Midbrain (tissue), 1 donor: Measurements from ENCODE around the gene TMOD4.
"Not testable (repeated sequence)": the region's sequence is repeated elsewhere in the genome, so short reads cannot be mapped to it uniquely, and the experiment has no call there.

Source experiments
- DNase-seq: peaks from one replicate; lab custom pipeline; 2025; lab: John Stamatoyannopoulos, UW

Gene TMOD4

GRCh38 chr1:151175863-151176262 lies at the start of gene TMOD4:
TMOD4 (minus strand) TSS chr1:151175981; CDS start chr1:151174875, 1,106 bp downstream.
- no peak for DNase-seq

DNA sequence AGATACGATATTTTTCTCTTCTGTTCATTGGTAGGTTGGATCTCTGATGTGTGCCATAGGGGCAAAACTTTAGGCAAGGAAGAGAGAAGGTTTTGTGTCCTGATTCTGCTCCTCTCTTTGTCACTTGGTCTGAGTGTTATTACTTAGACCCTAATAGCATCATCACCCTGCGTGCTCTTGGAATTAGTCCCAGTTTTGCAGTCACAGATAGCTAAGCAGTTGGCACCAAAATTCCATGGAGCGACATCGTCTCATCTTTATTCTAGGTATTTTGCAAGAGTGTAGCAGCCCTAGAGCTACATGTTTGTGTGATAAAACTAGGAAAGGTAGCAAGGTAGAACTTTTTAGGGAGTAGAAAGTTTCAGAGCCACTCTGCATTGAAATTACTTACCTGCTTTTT lies 46.3 kb upstream of the TMOD4 start:
- DNase-seq: no peak

- DNase-seq: no peak
These were observed 45.8 kb upstream of the TMOD4 start for GRCh38 chr1:151221616-151222015.

DNA sequence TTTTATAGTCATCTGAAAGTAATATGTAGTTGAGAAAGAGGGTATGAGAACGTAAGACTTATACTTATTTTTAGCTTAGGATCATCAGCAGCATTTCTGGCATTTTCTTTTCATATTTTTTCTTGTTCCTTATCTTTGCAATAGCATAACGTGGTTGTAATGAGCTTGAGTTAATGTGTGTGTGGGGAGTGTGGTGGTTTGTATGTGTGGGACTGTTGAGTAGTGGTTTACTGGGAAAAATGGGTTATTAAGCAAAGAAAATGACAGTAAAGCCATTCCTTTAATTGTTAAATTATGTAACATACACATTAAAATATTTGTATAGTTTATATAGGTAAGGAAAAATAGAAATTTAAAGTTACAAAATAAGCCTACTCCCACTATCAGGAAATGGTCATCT lies 37.8 kb upstream of the TMOD4 start:
- DNase-seq: no peak

GRCh38 chr1:151211972-151212705 lies 36.4 kb upstream of the TMOD4 start:
- DNase-seq: no peak

GRCh38 chr1:151210830-151211229 lies 35.0 kb upstream of the TMOD4 start:
- DNase-seq: no peak

GRCh38 chr1:151205381-151205965 lies 29.7 kb upstream of the TMOD4 start:
- DNase-seq: not testable (repeated sequence)

- no peak for DNase-seq
These were observed 24.2 kb upstream of the TMOD4 start for GRCh38 chr1:151199873-151200581.

GRCh38 chr1:151198254-151199127 lies 22.7 kb upstream of the TMOD4 start, which contains the start of gene PIP5K1A:
PIP5K1A (plus strand) TSS chr1:151198552; CDS start chr1:151198997, 445 bp downstream.
- peak; percentile 99 for DNase-seq

GRCh38 chr1:151197863-151198253 lies 22.1 kb upstream of the TMOD4 start:
- DNase-seq: no peak

DNA sequence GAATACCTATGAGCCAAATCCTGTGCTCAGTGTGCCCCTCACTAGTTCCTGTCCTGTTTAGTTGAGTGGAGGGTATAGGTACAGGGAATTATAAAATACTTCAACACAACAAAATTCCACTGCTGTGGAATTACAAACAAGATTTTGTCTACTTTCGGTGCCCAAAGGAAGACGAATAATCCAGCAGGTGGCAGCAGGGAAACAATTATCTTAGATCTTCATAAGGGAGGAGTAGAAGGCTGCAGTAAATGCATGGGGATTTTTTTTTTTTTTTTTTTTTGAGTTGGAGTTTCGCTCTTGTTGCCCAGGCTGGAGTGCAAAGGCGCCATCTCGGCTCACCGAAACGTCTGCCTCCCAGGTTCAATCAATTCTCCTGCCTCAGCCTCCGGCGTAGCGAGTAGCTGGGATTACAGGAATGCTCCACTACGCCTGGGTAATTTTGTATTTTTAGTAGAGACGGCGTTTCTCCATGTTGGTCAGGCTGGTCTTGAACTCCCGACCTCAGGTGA lies 20.6 kb upstream of the TMOD4 start:
- DNase-seq: peak; percentile 82

GRCh38 chr1:151194894-151195594 lies 19.3 kb upstream of the TMOD4 start:
- DNase-seq: not testable (repeated sequence)

GRCh38 chr1:151193856-151194255 lies 18.1 kb upstream of the TMOD4 start:
- DNase-seq: no peak

DNA sequence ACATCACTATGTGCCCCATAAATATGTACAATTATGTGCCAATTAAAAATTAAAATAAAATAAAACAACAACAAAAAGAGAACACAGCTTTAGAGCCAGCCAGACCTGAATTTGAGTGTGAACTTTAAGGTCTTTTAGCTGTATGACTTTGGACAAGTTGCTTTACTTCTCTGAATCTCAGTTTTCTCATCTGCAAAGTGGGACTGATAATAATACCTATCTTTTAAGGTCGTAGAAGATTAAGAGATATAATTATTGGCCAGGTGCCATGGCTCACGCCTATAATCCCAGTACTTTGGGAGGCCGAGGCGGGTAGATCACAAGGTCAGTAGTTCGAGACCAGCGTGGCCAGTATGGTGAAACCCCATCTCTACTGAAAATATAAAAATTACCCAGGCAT lies 17.5 kb upstream of the TMOD4 start:
- no peak for DNase-seq

DNA sequence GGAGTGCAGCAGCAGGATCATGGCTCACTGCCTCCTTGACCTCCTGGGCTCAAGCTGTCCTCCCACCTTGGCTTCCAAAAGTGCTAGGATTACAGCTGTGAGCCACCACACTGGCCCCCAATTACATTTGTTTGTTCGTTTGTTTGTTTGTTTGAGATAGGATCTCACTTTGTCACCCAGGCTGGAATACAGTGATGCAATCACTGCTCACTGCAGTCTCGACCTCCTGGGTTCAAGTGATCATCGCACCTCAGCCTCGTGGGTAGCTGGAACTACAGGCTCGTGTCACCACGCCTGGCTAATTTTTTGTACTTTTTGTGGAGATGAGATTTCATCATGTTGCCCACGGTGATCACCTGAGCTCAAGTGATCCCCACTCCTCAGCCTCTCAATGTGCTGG lies 16.3 kb upstream of the TMOD4 start:
- DNase-seq: no peak

DNA sequence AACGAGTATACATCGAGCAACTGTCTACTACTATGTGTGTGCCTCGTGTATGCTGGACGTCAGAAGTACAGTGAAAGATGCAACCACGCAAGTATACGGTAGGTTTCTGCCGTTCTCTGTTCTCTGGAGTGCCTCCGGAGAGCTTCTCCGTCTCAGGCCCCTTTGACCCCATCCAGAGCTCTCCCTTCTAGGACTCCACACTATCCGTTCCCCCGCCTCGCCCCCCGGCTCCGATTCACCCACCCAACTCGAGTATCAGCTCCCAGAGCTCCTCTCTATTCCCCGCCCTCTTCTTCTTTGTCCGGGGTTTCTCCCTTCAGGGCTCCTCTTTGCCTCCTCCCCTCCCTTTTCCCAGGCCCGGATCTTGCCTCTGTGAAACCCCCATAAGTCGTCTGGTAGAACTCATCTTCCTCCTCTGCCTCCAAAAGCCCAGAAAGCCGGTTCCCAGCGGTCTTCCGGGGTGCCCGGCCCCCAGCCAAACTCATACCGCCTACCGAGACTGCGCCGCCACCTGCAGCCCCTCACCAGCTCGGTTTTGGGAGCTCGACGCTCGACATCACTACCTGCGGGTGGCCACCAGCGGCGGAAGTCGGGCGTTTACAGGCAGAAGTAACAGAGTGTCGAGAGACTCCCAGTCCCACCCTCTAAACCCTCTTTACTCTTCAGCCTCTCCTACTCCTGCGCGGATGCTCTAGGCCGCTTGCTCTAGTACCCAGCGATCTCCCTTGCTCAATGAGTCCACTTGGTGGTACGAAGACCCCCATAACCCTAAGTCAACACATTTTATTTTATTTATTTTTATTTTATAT lies 14.1 kb upstream of the TMOD4 start, which contains the start of gene VPS72:
VPS72 (minus strand) TSS at position 561 of the 809 bp plus-strand sequence; CDS start at position 485, 76 bp downstream.
- peak; percentile 85 for DNase-seq

DNA sequence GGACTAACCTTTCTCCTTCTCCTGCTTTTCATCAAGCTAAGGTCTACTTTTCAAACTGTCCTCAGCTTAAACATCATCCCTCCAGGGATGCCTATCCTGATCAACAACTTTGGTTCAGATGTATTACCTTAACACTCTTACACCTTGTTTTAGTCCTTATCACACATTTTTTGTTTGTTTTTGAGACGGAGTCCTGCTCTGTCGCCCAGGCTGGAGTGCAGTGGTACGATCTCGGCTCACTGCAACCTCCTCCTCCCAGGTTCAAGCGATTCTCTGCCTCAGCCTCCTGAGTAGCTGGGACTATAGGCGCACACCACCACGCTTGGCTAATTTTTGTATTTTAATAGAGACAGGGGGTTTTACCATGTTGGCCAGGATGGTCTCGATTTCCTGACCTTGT lies 12.9 kb upstream of the TMOD4 start:
- not testable (repeated sequence) for DNase-seq

DNA sequence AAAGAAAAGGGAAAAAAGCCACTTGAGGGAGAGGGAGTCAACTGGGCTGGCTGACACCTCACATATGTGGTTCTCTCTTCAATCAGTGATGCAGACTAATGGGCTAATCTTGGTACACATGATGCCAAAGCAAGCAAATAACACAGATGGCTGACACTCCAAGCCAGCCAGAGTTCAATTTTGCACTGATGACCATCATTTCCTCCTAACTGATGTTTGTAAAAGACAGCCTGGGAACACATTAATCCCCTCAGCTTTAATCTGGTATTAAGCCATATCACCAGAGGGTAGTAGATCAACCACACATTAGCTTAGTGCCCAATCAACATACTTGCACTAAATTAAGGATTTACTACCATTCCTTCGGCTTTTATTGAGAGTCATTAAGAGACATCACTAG lies 11.4 kb upstream of the TMOD4 start:
- DNase-seq: no peak

GRCh38 chr1:151184211-151184610 lies 8.4 kb upstream of the TMOD4 start:
- DNase-seq: no peak

DNA sequence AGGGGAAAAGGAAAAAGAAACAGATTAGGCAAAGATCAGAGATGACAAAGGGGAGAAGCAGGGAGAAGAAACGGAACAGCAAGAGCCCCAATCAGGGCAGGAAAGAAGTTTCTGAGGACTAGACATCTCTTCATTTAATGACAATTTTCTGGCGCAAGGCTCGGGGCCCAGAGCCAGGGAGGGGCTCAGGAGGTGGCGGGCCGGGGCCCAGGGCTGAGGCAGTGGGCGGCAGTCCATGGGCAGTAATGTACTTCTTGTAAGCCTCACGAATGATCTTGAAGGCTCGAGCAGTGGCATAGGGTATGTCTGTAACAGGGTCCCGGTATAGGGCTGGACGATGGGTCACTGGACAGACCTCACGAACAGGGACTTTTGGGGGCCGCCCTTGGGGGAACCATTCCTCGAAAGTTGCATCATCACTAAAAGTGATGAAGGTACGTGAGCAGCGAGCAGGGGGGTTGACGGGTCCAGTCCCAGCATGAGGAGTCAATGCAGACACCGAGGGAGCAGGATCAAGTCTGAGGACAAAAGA lies 799 bp upstream of the TMOD4 start:
- DNase-seq: no peak
